HG03064 (cell line): ENCODE data around the gene MCM9.
"Not testable (repeated sequence)": the region's sequence is repeated elsewhere in the genome, so short reads cannot be mapped to it uniquely, and the experiment has no call there.

Experiments used
- ATAC-seq: cut with Tn5 transposase; IDR thresholded peaks from one replicate; pipeline ENCODE4 v1.9.1; 2021; ENCODE audit warnings: low read depth; ENCODE audit not compliant: unreplicated experiment

The MCM9 gene

DNA sequence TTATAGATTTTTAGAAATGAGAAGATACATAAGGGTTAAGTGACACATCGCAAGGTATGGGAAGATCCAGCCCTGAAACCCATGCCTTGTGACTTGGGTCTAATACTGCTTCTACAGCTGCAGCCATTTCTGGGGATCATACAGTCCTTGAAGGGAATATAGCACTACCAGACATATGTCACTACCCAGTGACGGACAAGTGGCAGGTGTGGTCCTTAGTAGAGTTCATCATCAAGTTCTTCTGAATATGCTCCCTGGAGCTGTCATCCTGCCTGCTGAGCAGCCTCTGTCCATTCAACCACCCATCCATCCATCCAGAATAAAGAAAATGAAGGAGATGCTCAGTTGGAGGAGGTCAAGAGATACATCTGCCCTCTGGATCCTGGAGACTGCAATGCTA, 159.6 kb downstream of the MCM9 start:
- no peak for ATAC-seq

DNA sequence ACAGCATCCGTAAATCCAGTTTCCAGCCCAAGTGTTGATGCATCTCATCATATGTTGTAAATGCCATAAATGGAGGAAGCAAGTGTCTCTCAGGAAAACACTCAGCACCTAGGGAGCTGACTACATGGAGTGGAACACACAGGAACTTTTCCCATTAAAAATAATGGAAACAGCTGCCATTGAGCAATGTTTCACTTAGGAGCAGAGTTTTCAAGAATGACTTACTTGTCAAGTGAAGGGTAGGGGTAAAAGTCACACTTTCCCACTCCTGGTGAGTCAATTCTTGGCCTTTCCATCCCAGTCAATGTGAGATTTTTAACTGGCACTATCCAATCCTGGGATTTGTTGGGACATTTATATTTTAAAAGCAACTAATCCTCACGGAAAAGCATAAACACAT, 160.4 kb downstream of the MCM9 start:
- no peak for ATAC-seq

DNA sequence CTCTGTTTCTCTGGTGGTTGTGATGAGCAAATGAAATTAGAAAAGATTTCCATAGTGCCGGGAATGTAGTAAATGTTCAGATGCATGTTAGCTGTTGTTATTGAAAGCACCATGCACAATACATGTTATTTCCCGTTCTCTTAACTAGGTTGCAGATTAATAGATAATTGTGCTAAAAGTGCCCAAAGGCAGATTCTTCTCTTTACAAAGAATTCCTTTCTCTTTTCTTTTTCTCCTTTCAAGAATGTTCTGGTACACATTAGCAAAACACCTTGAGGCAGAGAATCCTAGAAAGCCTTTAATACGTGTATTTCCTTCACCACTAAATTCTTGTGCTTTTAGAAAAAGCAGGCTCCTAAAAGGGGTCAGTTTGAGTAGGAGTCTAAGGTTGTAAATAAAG, 162.1 kb downstream of the MCM9 start:
- ATAC-seq = no peak

DNA sequence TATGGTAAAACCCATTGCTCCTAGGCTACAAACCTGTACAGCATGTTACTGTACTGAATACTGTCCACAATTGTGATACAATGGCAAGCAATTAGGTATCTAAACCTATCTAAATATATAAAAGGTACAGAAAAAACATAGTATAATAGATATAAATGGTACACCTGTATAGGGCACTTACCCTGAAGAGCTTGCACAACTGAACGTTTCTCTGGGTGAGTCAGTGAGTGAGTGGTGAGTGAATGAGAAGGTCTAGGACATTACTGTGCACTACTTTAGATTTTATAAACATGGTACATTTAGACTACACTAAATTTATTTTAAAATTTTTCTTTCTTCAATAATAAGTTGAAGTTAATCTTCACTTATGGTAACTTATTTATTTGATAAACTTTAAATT, 163.7 kb downstream of the MCM9 start:
- no peak for ATAC-seq

DNA sequence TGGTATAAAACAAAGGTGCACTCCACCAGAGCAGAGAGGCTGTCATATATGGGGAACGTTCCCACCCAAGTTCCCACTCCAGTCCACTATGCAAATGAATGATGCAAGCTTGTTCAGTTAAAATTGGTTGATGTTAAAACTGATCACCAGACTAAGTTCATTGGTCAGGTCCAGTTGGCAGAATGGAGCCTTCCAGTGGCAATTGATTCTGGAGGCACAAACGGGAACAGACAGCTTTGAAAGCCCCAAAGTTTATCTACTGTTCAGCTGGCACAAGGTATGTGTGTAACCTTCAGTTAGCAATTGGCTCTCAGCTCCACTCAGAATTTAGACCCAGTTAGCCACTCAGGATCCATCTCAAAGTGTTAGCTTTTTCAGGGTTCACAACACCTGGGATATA, 164.1 kb downstream of the MCM9 start:
- ATAC-seq = no peak

DNA sequence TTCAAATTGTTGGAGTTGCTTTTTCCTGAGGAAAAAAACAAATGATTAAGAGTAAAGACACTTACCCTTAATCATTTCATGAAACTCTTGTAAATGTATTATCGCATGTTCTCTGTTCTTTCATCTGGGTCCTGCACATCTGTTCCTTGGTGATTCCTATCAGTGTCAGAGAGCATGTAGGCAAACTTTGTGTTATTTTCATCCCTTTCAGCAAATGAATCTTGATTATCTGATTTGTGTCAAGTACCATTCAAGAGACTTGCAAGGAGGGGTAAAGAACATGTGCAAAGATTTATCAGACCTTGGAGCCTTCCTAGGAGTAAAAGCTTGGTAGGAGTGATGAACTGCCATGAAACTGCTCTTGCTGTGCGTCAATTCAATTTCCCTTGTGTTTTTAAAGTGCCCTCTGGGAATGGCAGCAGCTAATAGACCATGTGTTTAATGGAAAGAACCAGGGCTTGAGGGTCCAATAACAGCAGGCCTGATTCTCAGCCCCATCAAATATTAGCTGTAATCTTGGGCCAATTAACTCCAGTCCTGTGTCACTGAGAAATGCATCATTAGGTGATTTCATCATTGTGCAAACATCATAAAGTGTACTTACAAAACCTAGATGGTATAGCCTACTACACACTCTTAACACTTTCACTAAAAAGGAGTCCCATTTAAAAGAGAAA, 164.7 kb downstream of the MCM9 start:
- ATAC-seq = no peak

DNA sequence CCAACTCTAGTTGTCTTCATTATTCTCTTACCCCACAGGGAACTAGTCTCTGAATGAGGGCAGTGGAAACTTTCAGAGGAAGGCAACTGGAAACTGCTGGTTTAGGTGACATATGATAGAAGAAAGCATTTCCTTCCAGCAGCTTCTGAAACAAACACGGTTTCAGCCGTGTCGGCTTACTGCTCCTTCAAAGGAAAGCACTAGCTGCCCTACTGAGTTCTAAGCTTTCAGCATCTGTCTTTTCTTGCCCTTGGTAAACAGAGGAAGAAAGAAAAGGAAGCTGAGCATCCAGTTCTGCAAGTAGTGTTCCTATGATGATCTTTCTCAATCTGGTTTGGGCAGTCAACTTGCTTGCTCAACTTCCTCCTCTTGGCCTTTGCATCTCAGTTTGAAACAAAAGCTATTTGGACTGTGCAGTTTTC, 166.0 kb downstream of the MCM9 start:
- no peak for ATAC-seq

DNA sequence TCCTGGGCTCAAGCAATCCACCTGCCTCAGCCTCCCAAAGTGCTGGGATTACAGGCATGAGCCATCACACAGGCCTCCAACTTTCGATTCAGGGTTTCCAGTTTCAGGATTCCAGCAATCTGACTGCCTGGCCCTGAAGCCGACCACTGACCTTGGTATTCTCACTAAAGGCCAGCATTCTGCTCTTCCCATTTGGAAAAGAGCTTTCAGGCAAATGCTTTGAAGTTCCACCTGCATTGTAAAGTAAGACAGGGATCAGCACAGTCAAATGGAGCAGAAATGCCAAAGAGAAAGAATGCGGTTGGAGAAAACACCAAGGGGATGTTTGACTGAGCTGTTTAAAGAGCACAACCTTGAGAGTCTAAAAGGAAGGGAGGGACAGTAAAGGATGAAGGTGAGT, 166.5 kb downstream of the MCM9 start:
- ATAC-seq = no peak

DNA sequence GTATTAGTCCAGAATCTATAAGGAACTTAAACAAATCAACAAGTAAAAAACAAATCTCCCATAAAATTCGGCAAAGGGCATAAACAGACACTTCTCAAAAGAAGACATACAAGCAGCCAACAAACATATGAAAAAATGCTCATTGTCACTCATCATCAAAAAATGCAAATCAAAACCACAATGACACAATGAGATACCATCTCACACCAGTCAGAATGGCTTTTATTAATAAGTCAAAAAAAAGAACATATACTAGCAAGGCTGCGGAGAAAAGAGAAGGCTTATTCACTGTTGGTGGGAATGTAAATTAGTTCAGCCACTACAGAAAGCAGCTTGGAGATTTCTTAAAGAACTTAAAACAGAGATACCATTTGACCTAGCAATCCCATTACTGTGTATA, 169.6 kb downstream of the MCM9 start:
- ATAC-seq = not testable (repeated sequence)

DNA sequence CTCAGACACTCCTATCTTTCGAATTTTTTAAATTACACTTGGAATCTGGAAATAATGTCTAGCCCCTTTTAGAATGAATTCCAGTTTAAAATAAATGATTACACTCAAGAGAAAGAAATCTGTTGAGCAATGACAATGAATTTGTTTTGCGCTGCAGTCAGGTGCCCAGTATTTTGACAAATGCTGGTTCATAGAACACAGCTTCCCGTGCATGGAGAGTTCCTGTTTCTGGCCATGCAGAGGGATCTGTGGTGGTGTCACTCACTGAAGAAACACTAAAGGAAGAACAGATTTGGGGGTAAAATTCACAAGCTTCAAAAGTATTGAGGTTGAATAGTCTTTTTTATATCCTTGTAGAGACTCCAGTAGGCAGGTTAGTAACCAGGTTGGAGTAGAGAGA, 170.2 kb downstream of the MCM9 start:
- no peak for ATAC-seq
